ENCODE data around the gene C1orf210. TPM values are rescaled to one million over a fixed set of nuclear protein-coding genes. Genes with fewer than 3 reads are reported as not detected.

Gene C1orf210
- total RNA-seq: not detected
- total RNA-seq (2013): not detected

- H3K4me1 ChIP-seq (ENCODE audit: control insufficient read depth, insufficient read depth, low read length): no peaks in the 10 kb centered on the region
- H3K4me3 ChIP-seq (ENCODE audit: low read length): no peak within 1 kb of the TSS
- Mint-ChIP-seq H3K36me3 (no peaks in the 10 kb centered on the region), H3K27me3 (ENCODE audit: low read depth in 2 of 2) (peaks cover 0 to 4% of the 10 kb centered on the region in 2 donors), H3K27ac (no peak within 1 kb of the TSS), H3K4me3 (no peak within 1 kb of the TSS), H3K9me3 (no peaks in the 10 kb centered on the region), H3K4me1 (peaks cover 0 to 5% of the 10 kb centered on the region in 2 donors)
- WGBS (ENCODE audit: insufficient coverage): 74% methylated on average over 16 of the region's 19 CpGs
- TF ChIP-seq CTCF (IDR thresholded peaks at IDR 0.05): no peak
- ATAC-seq (peak in 2 of 3 donors; percentile 26 to 45), DNase-seq (no peak)
- no peaks in the 10 kb centered on the region for H3K27me3 ChIP-seq (ENCODE audit: control insufficient read depth, insufficient read depth, low read length)
- no peaks in the 10 kb centered on the region for H3K9me3 ChIP-seq (ENCODE audit: control insufficient read depth, insufficient read depth, low read length)
- H3K27ac ChIP-seq (ENCODE audit: low read length): no peak within 1 kb of the TSS
- no peaks in the 10 kb centered on the region for H3K36me3 ChIP-seq (ENCODE audit: control insufficient read depth, insufficient read depth, low read length)
- intact Hi-C loops (cut with micrococcal nuclease): no loop called here
These were observed at the start of gene C1orf210 for GRCh38 chr1:43285269-43285990. TSS of gene C1orf210 (minus strand) at chr1:43285581. CDS start at chr1:43283270, 2,311 bp downstream.

- Histone ChIP-seq H3K9me3 (ENCODE audit: control insufficient read depth, insufficient read depth, low read length) (no peaks in the 10 kb centered on the region), H3K27me3 (ENCODE audit: control insufficient read depth, insufficient read depth, low read length) (no peaks in the 10 kb centered on the region), H3K27ac (ENCODE audit: low read length) (no peak overlapping the region), H3K4me1 (ENCODE audit: control insufficient read depth, insufficient read depth, low read length) (no peaks in the 10 kb centered on the region), H3K4me3 (ENCODE audit: low read length) (no peak overlapping the region), H3K36me3 (ENCODE audit: control insufficient read depth, insufficient read depth, low read length) (no peaks in the 10 kb centered on the region)
- DNase-seq: no peak
- Mint-ChIP-seq H3K36me3 (no peaks in the 10 kb centered on the region), H3K9me3 (no peaks in the 10 kb centered on the region), H3K27ac (peak overlapping the region in 1 of 2 donors; percentile 11), H3K4me1 (no peaks in the 10 kb centered on the region), H3K4me3 (no peak overlapping the region), H3K27me3 (ENCODE audit: low read depth in 2 of 2) (no peaks in the 10 kb centered on the region)
- ATAC-seq: no peak
- 73% methylated on average over 7 of the region's 7 CpGs for WGBS (ENCODE audit: insufficient coverage)
- no peak for TF ChIP-seq CTCF (IDR thresholded peaks at IDR 0.05)
- intact Hi-C loops (cut with micrococcal nuclease): no loop called here
These were observed 49.2 kb upstream of the C1orf210 start for GRCh38 chr1:43334453-43335205.

- ATAC-seq: no peak
- Histone ChIP-seq H3K36me3 (ENCODE audit: control insufficient read depth, insufficient read depth, low read length) (no peaks in the 10 kb centered on the region), H3K27me3 (ENCODE audit: control insufficient read depth, insufficient read depth, low read length) (no peaks in the 10 kb centered on the region), H3K9me3 (ENCODE audit: control insufficient read depth, insufficient read depth, low read length) (peaks cover 3% of the 10 kb centered on the region), H3K4me1 (ENCODE audit: control insufficient read depth, insufficient read depth, low read length) (no peaks in the 10 kb centered on the region), H3K4me3 (ENCODE audit: low read length) (no peak overlapping the region), H3K27ac (ENCODE audit: low read length) (no peak overlapping the region)
- intact Hi-C loops (cut with micrococcal nuclease): no loop called here
- Mint-ChIP-seq H3K27ac (no peak overlapping the region), H3K36me3 (no peaks in the 10 kb centered on the region), H3K27me3 (ENCODE audit: low read depth in 2 of 2) (no peaks in the 10 kb centered on the region), H3K4me1 (no peaks in the 10 kb centered on the region), H3K4me3 (no peak overlapping the region), H3K9me3 (no peaks in the 10 kb centered on the region)
- no peak for TF ChIP-seq CTCF (IDR thresholded peaks at IDR 0.05)
- WGBS (ENCODE audit: insufficient coverage): 97% methylated on average over 5 of the region's 5 CpGs
- no peak for DNase-seq
These were observed 46.3 kb upstream of the C1orf210 start for GRCh38 chr1:43331688-43332087.

All from natural killer cell (primary cell).